NCI-H345 treated with DMSO at 0.1 percent for 48 hours (cell line): ENCODE data around the gene IL17C.
"Not testable (repeated sequence)": the region's sequence is repeated elsewhere in the genome, so short reads cannot be mapped to it uniquely, and the experiment has no call there.

ENCODE experiments used
- DNase-seq: peaks from one replicate; lab custom pipeline; 2025; ENCODE audit not compliant: unreplicated experiment; lab: John Stamatoyannopoulos, UW

Gene IL17C

GRCh38 chr16:88657371-88657770, 19.0 kb downstream of the IL17C start:
- DNase-seq: no peak

- no peak for DNase-seq
Observed at GRCh38 chr16:88658714-88659113, 20.3 kb downstream of the IL17C start.

- DNase-seq: no peak
Observed at GRCh38 chr16:88659160-88659559, 20.8 kb downstream of the IL17C start.

GRCh38 chr16:88661468-88661867, 23.1 kb downstream of the IL17C start:
- DNase-seq: no peak

GRCh38 chr16:88662222-88662842, 24.0 kb downstream of the IL17C start:
- DNase-seq: no peak

DNA sequence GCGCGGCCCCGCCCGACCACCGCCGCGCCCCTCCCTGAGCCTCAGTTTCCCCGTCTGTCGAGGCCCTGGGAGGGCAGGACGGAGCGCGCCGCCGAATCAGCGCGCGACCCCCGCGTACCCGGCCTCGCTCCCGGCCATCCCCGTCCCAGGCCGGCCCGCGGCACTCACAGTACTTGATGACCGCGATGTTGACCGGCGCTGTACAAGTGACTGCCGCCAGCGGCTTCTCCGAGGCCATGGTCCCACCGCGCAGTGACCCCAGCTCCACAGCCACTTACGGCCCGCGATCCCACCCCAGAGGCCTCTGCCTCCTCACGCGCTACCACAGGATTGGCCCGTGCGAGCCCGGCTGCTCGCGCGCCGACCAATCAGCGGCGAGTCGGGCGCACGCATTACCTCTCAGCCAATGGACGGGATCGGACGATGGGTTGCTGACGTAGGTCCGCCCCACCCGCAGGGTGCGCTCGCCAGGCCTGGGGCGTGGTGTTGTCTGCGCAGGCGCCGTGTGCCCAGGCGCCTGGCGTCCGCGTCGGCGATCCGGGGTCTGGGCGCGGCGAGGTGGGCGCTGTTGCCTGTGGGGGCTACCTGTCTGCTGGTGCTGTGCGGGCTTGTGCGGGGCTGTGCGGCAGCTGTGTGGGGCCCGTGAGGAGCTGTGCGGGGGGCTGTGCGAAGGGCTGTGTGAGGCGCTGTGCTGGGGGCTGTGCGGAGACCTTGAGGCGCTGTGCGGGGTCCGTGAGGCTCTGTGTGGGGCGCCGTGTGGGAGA, 24.7 kb downstream of the IL17C start, which contains the start of gene MVD:
Gene MVD (minus strand): TSS at position 249 of the 764 bp plus-strand sequence. CDS start 11 bp downstream, at position 238.
- peak; percentile 69 for DNase-seq

DNA sequence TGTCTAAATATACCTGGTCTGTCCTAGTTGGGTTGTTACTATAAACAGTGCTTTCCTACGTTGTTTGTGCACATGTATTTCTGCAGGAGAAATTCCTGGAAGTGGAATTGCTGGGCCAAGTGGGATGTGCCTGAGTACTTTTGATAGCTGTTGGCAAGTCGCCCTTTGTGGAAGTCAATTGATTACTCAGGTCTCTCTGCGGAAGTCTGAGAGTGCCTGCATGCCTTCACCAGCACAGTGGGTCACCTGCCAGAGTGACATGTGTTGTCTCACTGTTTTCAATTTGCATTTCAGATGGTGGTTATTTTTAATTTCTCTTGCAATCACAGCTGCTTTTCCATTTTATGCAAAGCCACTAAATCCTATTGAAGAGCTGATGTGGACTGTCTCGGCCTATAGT, 26.8 kb downstream of the IL17C start:
- DNase-seq: no peak

DNA sequence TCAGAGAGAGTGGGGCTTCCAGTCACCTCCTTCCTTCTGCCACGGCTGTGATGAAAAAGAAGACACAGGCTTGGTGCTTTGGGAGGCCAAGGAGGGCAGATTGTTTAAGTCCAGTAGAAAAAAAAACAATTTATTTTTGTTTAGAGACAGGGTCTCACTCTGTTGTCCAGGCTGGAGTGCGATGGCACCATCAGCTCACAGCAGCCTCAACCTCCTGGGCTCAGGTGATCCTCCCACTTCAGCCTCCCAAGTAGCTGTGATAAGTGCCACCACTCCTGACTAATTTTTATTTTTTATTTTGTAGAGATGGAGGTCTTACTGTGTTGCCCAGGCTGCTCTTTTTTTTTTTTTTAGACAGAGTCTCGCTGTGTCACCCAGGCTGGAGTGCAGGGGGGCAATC, 27.2 kb downstream of the IL17C start:
- DNase-seq: no peak

DNA sequence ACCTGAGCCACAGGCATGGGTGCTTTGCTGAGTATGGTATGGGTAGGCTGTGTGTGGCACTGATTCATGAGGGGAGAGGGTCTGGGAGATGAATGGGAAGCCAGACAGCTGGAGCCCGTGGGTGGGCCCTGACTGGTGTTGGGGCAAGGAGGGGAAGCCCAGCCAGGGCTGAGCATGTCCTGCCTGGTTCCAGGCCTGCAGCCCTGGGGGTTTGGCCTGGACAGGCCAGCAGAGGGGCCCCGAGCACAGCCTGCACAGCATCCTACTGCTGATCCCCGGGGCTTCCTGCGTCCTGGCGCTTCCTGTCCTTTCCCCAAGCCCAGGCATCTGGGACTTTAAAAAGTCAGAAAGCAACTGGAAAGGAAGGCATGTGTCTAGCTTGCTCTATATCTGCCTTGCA, 29.1 kb downstream of the IL17C start:
- DNase-seq: no peak

DNA sequence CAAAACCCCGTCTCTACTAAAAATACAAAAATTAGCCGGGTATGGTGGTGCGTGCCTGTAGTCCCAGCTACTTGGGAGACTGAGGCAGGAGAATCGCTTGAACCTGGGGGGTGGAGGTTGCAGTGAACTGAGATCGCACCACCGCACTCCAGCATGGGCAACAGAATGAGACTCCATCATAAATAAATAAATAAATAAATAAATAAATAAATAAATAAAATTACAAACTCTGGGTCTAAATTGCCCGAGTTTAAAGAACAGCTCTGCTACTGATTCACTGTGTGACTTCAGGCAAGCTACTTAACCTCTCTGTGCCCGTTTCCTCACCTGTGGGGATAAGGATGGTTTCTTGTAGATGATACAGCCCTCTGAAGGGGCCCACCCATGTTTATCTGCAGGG, 31.1 kb downstream of the IL17C start:
- DNase-seq: not testable (repeated sequence)

DNA sequence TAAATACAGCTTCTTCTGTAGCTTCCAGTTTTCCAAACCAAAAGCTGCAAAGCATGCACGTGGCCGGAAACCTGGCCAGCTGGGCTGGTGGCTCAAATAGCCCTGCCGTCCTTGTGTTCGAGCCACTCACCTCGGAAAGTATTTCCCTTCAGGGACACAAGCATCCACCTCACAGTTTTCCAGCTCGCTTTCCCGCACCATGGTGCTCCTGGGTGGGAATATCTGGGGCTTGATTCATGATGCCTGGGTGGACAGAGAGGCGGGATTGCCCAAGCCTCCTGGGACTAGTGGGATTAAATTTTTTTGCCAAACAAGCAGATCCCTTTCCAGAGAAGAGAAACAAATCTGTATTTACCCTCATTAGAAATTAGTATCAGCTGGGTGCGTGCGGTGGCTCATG, 31.6 kb downstream of the IL17C start:
- DNase-seq: no peak

- no peak for DNase-seq
Observed at GRCh38 chr16:88671806-88672205, 33.4 kb downstream of the IL17C start.

- no peak for DNase-seq
Observed at GRCh38 chr16:88672776-88673175, 34.4 kb downstream of the IL17C start.

DNA sequence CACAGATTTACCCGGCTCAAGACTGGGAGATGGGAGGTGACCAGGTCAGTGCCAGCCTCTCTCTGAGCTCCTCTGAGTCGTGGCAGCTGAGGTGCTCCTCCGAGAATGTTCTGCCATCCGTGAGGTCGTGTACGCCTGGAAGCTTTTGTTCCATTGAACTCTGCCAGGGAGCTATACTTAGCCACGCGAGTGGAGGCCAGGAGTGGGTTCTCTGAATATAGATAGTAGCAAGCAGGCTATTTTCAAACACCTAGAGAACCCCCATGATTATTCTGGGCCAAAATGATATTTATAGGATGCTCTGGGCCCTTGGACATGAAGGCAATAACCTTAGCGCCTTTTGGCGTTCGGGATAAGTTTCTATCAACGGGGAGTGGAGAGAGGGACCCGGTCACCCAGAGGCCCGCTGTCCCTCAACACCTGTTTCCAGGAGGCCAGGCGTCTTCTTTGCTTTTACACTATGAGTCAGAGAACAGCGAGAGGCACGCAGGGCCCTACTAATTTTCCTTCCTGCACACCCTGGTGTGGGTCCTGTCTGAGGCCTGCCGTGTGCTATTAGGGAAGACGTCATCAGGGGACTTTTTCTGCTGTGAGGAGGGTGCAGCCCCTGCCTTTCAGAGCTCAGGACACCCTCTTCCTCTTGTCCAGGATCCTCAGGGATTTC, 35.5 kb downstream of the IL17C start:
- no peak for DNase-seq

- DNase-seq: no peak
Observed at GRCh38 chr16:88676502-88677242, 38.3 kb downstream of the IL17C start.

DNA sequence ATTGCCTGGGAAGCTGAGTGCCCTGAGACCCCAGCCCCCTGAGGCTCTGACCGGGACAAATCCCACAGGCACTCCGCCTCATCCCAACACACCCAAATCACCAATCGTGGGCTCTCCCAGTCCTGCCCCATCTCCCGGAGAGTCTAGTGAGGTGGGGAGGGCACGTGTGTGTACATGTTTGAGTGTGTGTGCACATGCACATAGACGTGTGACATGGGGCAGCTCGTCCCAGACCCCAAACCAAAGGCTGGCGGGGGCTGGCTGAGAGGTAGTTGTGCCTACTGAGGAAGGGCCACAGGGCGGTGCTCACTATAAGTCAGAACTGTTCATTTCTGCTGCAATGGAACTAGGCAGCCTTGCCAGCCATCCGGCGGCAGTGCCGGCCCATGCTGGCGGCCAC, 39.3 kb downstream of the IL17C start:
- DNase-seq: no peak

DNA sequence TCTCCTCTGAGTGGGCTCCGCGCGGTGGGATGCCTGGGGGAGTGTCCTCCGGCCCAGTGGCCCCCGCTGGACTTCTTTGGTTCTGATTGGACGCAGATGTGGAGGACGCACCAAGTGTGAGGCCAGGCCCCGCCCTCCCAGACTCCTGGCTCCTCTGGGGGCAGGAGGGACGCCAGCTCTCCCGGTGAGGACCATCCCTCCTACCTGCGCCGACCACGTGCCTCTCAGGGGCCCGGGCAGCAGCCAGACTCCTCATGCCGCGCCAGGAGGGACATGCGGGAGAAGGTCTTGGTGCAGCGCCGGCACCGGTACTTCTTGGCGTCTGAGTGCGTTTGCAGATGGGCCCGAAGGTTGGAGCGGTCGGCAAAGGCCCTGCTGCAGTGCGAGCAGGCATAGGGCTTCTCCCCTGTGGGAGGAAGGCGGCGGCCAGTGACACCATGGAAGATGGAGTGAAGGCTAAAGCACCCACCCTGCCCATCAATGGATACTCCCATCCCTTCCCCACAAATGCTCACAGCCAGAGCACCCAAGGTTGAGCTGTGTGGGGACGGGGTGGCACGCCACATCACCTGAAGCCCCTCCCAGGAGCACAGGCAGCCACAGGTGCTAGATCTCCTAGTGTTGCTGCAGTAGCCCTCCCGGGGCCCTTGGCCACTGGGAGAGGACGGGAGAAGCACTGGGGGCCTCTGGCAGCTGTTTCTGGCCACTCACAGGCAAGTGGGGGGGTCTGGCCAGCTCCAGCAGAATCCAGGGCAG, 40.0 kb downstream of the IL17C start:
- DNase-seq: no peak

DNA sequence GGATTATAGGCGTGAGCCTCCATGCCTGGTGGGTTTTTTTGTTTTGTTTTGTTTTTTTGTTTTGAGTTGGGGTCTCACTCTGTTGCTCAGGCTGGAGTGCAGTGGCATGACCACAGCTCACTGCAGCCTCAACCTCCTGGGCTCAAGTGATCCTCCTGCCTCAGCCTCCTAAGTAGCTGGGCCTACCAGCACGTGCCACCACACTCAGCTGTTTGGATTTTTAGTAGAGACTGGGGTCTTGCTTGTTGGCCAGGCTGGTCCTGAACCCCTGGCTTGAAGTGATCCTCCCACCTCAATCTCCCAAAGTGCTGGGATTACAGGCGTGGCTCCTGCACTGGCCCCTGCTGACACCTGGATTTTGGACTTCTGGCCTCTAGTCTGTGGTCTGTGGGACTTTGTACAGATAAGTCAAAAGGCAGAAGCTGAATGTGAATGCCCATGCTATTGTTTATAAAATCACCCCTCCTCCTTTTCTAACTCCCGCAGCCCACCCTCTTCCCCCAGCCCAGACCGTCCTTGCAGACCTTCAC, 42.2 kb downstream of the IL17C start:
- no peak for DNase-seq

GRCh38 chr16:88681084-88681680, 42.8 kb downstream of the IL17C start:
- DNase-seq: no peak
